Endothelial cell of umbilical vein (primary cell): ENCODE data around the gene GATM. TPM values are rescaled to one million over a fixed set of nuclear protein-coding genes. Genes with fewer than 3 reads are reported as not detected.

Experiments
- BruUV-seq: library from RNA; stranded (reverse); fragments of 400-500 nt; replicated peaks from 2 replicates; lab custom pipeline; 2021; lab: Mats Ljungman, UMichigan
- CTCF ChIA-PET: fragments of 300-600, 350-600 bp; sonication (Branson Sonifier 250); formaldehyde crosslinking; loops from one replicate; lab custom pipeline; 2021; ENCODE audit warnings: antibody characterized with exemption, inconsistent platforms; lab: Charles Lee
- POLR2A ChIA-PET: fragments of 300-600, 350-600 bp; sonication (Branson Sonifier 250); formaldehyde crosslinking; loops from one replicate; lab custom pipeline; 2021; ENCODE audit warnings: antibody characterized with exemption, inconsistent platforms; lab: Charles Lee
- DNase-seq: peaks from one replicate; pipeline ENCODE4 v3.0.0-alpha.2; 2011; ENCODE audit warnings: low read depth, low spot score
- FAIRE-seq: peaks from 2 replicates; lab custom pipeline; 2011; peaks lifted over from hg19 to GRCh38; lab: Jason Lieb, UNC
- H2AFZ ChIP-seq: 2 replicates; pipeline ENCODE4 v1.6.0; 2012; ENCODE audit warnings: low read depth, low read length, control low read depth, inconsistent platforms
- H3K27ac ChIP-seq: 2 replicates; pipeline ENCODE4 v1.5.1; 2011; ENCODE audit warnings: low read depth, mild to moderate bottlenecking, control low read depth, low read length, moderate library complexity; ENCODE audit not compliant: insufficient read depth
- H3K27me3 ChIP-seq, 2 experiments: 2 replicates each; pipeline versions ENCODE4 v1.6.0 to v1.6.1; 2011; ENCODE audit warnings: low read length in 2 of 2, mixed read lengths in 1 of 2; ENCODE audit not compliant: control insufficient read depth in 2 of 2, insufficient read depth in 2 of 2
- H3K36me3 ChIP-seq, 2 experiments: 2 replicates in 1 of 2; 3 replicates in 1 of 2; pipeline ENCODE4 v1.5.1; 2011; ENCODE audit warnings: low read length in 2 of 2, mild to moderate bottlenecking in 1 of 2, moderate library complexity in 1 of 2; ENCODE audit not compliant: control insufficient read depth in 2 of 2, insufficient read depth in 2 of 2; ENCODE audit errors: extremely low read depth in 1 of 2
- H3K4me1 ChIP-seq: 3 replicates; pipeline ENCODE4 v1.5.1; 2011; ENCODE audit warnings: mild to moderate bottlenecking, low read length; ENCODE audit not compliant: control insufficient read depth, insufficient read depth; ENCODE audit errors: extremely low read depth
- H3K4me2 ChIP-seq: 2 replicates; pipeline ENCODE4 v1.6.1; 2011; ENCODE audit warnings: low read length, control low read depth, mixed read lengths; ENCODE audit not compliant: insufficient read depth
- H3K4me3 ChIP-seq, 3 experiments: fragments of 200-600 bp in 1 of 3; sonication (generic), shearing (Covaris generic) in 1 of 3; replicated peaks in 1 of 3; 2 replicates each; pipeline ENCODE4 v1.5.1; 2011 to 2016; ENCODE audit warnings: control low read depth in 3 of 3, low read length in 3 of 3, mild to moderate bottlenecking in 2 of 3, inconsistent platforms in 1 of 3, low read depth in 1 of 3, moderate library complexity in 1 of 3; ENCODE audit not compliant: insufficient read depth in 1 of 3
- H3K79me2 ChIP-seq: 2 replicates; pipeline ENCODE4 v1.6.0; 2012; ENCODE audit warnings: low read length, inconsistent platforms; ENCODE audit not compliant: control insufficient read depth, insufficient read depth
- H3K9ac ChIP-seq: replicated peaks from 2 replicates; pipeline ENCODE3; 2011; ENCODE audit warnings: low read length, control low read depth; ENCODE audit not compliant: insufficient read depth; ENCODE audit errors: extremely low read depth
- H3K9me1 ChIP-seq: replicated peaks from 3 replicates; pipeline ENCODE4 v1.6.0; 2011; ENCODE audit warnings: mild to moderate bottlenecking, low read length; ENCODE audit not compliant: control insufficient read depth, insufficient read depth; ENCODE audit errors: extremely low read depth
- H3K9me3 ChIP-seq: replicated peaks from 2 replicates; pipeline ENCODE4 v1.5.1; 2012; ENCODE audit warnings: low read length, inconsistent platforms; ENCODE audit not compliant: control insufficient read depth, insufficient read depth
- H4K20me1 ChIP-seq: replicated peaks from 2 replicates; pipeline ENCODE3; 2011; ENCODE audit warnings: mild to moderate bottlenecking, low read length; ENCODE audit not compliant: control insufficient read depth, insufficient read depth; ENCODE audit errors: extremely low read depth
- EZH2 ChIP-seq: IDR thresholded peaks from 2 replicates; pipeline ENCODE4 v1.6.1; 2012; ENCODE audit warnings: borderline replicate concordance, low read depth, mild to moderate bottlenecking, moderate library complexity, low read length, inconsistent platforms; ENCODE audit not compliant: severe bottlenecking
- FOS ChIP-seq: IDR thresholded peaks from 2 replicates; pipeline ENCODE4 v1.6.1; 2011; ENCODE audit warnings: mild to moderate bottlenecking, low read length, moderate library complexity, borderline replicate concordance; ENCODE audit not compliant: insufficient read depth
- GATA2 ChIP-seq: IDR thresholded peaks from 2 replicates; pipeline ENCODE4 v1.7.0; 2011; ENCODE audit warnings: low read depth, mild to moderate bottlenecking, moderate library complexity, mixed read lengths, low read length; ENCODE audit not compliant: insufficient read length, insufficient read depth
- JUN ChIP-seq: IDR thresholded peaks from 2 replicates; pipeline ENCODE4 v1.6.1; 2011; ENCODE audit warnings: borderline replicate concordance, low read depth; ENCODE audit not compliant: insufficient read length, insufficient read depth
- MYC ChIP-seq: IDR thresholded peaks from one replicate; pipeline ENCODE4 v1.6.1; 2011; ENCODE audit warnings: mild to moderate bottlenecking, low read depth, low read length
- POLR2A ChIP-seq: IDR thresholded peaks from 2 replicates; pipeline ENCODE4 v1.6.1; 2012; ENCODE audit warnings: low read depth, mild to moderate bottlenecking, control low read depth, low read length
- POLR2AphosphoS5 ChIP-seq: IDR thresholded peaks from 2 replicates; pipeline ENCODE4 v1.6.1; 2012; ENCODE audit warnings: low read depth, mild to moderate bottlenecking, control low read depth, low read length, moderate library complexity; ENCODE audit not compliant: insufficient read depth
- dilution Hi-C: fragments of 300-500 bp; cut with MboI; formaldehyde crosslinking; loops from one replicate; pipeline ENCODE4 v1.15.0; 2019; ENCODE audit warnings: low sequenced_read_pairs; ENCODE audit not compliant: extremely low pct_ligation_motif_present
- intact Hi-C: fragments of 100-400 bp; cut with micrococcal nuclease; formaldehyde crosslinking; loops from one replicate; pipeline ENCODE4 v1.10.0; 2022
- polyA plus RNA-seq, 4 experiments: library from polyadenylated mRNA; depleted of rRNA in 3 of 4; stranded (reverse) in 3 of 4; unstranded in 1 of 4; fragments of >200 nt; gene quantifications; 2 replicates each; pipeline versions ENCODE4 v1.2.1 to v1.2.3, GENCODE V29; 2011 to 2012; ENCODE audit warnings: missing spikeins in 1 of 4
- total RNA-seq: library from RNA; stranded (reverse); gene quantifications from 2 replicates; pipeline ENCODE4 v1.2.3, GENCODE V29; 2021
- TF ChIP-seq, protein P1 (sequence below), 2 donors: IDR thresholded peaks; 1 replicate in 1 of 2; 2 replicates in 1 of 2; pipeline ENCODE4 v1.5.1; 2011; ENCODE audit warnings: low read length in 2 of 2, mild to moderate bottlenecking in 2 of 2, moderate library complexity in 2 of 2, control low read depth in 1 of 2, inconsistent platforms in 1 of 2, low read depth in 1 of 2; ENCODE audit not compliant: insufficient read depth in 1 of 2; ENCODE audit errors: extremely low read depth in 1 of 2
- TF ChIP-seq, protein P2 (sequence below): IDR thresholded peaks from 2 replicates; pipeline ENCODE4 v1.6.1; 2011; ENCODE audit not compliant: insufficient read depth, insufficient read length

The GATM gene
- total and polyA plus RNA-seq, 2 donors (not counting 3 experiments of a cell fraction or from before 2014, with no cell fraction given): 0.21 to 0.60 TPM

DNA sequence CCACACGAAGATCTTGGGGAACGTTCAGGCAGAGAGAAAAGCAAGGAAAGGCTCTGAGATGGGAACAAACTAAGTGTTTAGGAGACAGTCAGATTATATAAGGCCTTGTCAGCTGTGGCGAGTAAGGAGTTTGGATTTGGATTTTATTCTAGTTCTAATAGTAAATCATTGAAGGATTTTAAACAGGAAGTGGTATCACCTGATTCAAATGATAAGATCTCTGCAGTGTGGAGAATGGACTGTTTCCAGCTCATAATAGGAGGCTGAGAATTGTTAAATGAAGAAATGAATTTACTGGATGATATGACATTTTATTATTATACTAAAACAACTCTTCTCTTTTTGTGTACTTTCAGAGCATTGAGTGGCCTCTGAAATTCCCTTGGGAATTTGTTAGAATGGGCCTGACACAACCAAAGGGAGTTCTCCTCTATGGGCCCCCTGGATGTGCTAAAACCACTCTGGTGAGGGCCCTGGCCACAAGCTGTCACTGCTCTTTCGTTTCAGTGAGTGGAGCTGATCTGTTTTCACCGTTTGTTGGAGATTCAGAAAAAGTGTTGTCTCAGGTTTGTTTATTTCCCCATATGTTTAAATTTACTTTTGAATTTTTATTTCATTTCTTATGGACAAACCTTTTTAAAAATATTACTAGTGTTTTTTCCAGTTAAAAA lies 36.0 kb upstream of the GATM start:
- H3K79me2 ChIP-seq: peaks cover 6% of the 10 kb centered on the region
- peak; percentile 21 for FAIRE-seq
- no peak overlapping the region for H3K4me2 ChIP-seq
- no peak overlapping the region for H2AFZ ChIP-seq
- ChIA-PET POLR2A (interaction anchor here (2.9 kb wide), 1 partner anchor 12 kb away, joined by 6 read pairs; a partner anchor contains a TSS), CTCF (interaction anchor here (2.4 to 2.6 kb wide), 2 partner anchors 44 to 251 kb away, joined by 7 to 16 read pairs; no protein-coding TSS in a partner anchor)
- no peak overlapping the region for H3K27ac ChIP-seq
- no peaks in the 10 kb centered on the region for H3K9me1 ChIP-seq
- no peak for TF ChIP-seq POLR2AphosphoS5
- peak; percentile 40 for TF ChIP-seq GATA2
- TF ChIP-seq EZH2: no peak
- TF ChIP-seq MYC: no peak
- no peak overlapping the region for H3K9ac ChIP-seq
- H3K4me3 ChIP-seq: no peak overlapping the region
- peaks cover 4% of the 10 kb centered on the region for H4K20me1 ChIP-seq
- H3K9me3 ChIP-seq: no peaks in the 10 kb centered on the region
- no peak for DNase-seq
- H3K27me3 ChIP-seq: no peaks in the 10 kb centered on the region
- intact Hi-C loops: no loop called here
- peaks cover 33 to 40% of the 10 kb centered on the region in 2 experiments for H3K36me3 ChIP-seq
- no TSS peak for BruUV-seq
- dilution Hi-C loops: no loop called here
- H3K4me1 ChIP-seq: peaks cover 9% of the 10 kb centered on the region

DNA sequence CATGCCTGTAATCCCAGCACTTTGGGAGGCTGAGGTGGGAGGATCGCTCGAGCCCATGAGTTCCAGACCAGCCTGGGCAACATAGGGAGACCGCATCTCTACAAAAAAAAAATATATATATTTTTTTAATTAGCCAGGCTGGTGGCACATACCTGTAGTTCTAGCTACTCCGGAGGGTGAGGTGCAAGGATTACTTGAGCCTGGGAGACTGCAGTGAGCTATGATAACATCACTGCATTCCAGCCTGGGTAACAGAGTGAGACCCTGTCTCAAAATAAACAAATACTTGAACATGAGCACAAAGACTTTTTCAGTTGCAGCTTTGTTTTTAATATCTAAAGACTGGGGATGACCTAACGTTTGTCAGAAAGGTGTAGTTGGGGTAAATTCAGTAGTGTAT lies 31.3 kb upstream of the GATM start:
- Histone ChIP-seq H4K20me1 (peaks cover 4% of the 10 kb centered on the region), H3K4me3 (no peak overlapping the region), H3K9ac (no peak overlapping the region), H3K27me3 (no peaks in the 10 kb centered on the region), H3K27ac (no peak overlapping the region), H3K9me3 (no peaks in the 10 kb centered on the region), H3K79me2 (peaks cover 10% of the 10 kb centered on the region), H3K9me1 (no peaks in the 10 kb centered on the region), H3K36me3 (peaks cover 25% of the 10 kb centered on the region in 2 experiments), H2AFZ (no peak overlapping the region), H3K4me2 (no peak overlapping the region), H3K4me1 (peaks cover 9% of the 10 kb centered on the region)
- dilution Hi-C loops (no loop called here), intact Hi-C loops (no loop called here)
- FAIRE-seq: no peak
- BruUV-seq: no TSS peak
- no peak for TF ChIP-seq JUN
- TF ChIP-seq, protein P1, sequence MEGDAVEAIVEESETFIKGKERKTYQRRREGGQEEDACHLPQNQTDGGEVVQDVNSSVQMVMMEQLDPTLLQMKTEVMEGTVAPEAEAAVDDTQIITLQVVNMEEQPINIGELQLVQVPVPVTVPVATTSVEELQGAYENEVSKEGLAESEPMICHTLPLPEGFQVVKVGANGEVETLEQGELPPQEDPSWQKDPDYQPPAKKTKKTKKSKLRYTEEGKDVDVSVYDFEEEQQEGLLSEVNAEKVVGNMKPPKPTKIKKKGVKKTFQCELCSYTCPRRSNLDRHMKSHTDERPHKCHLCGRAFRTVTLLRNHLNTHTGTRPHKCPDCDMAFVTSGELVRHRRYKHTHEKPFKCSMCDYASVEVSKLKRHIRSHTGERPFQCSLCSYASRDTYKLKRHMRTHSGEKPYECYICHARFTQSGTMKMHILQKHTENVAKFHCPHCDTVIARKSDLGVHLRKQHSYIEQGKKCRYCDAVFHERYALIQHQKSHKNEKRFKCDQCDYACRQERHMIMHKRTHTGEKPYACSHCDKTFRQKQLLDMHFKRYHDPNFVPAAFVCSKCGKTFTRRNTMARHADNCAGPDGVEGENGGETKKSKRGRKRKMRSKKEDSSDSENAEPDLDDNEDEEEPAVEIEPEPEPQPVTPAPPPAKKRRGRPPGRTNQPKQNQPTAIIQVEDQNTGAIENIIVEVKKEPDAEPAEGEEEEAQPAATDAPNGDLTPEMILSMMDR (IDR thresholded peaks at IDR 0.05; ENCODE audit: extremely low read depth in 1 of 2, insufficient read depth in 1 of 2, low read depth in 1 of 2, low read length in 2 of 2): no peak
- TF ChIP-seq GATA2: no peak
- TF ChIP-seq, protein P2, sequence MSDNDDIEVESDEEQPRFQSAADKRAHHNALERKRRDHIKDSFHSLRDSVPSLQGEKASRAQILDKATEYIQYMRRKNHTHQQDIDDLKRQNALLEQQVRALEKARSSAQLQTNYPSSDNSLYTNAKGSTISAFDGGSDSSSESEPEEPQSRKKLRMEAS: no peak
- no peak for TF ChIP-seq POLR2A
- TF ChIP-seq EZH2: no peak
- TF ChIP-seq POLR2AphosphoS5: no peak
- TF ChIP-seq MYC: no peak
- TF ChIP-seq FOS: no peak
- POLR2A ChIA-PET: no interaction called here
- no peak for DNase-seq
- CTCF ChIA-PET: interaction anchor here (0.7 kb wide), 1 partner anchor 204 kb away, joined by 3 read pairs; no protein-coding TSS in a partner anchor
